Common myeloid progenitor, CD34-positive (primary cell): Measurements from ENCODE around the gene TMBIM4.

Source experiments
- CTCF ChIA-PET: fragments of 350-600 bp; sonication (Branson Sonifier 250); formaldehyde crosslinking; loops from one replicate; lab custom pipeline; 2021; ENCODE audit warnings: antibody characterized with exemption; lab: Charles Lee
- POLR2A ChIA-PET: fragments of 350-600 bp; sonication (Branson Sonifier 250); formaldehyde crosslinking; loops from one replicate; lab custom pipeline; 2021; ENCODE audit warnings: antibody characterized with exemption; lab: Charles Lee
- DNase-seq, 3 donors: peaks; one replicate each; pipeline versions ENCODE4 v3.0.0 to v3.0.0-alpha.2; 2013
- H3K27ac ChIP-seq, 2 experiments: 1 replicate in 1 of 2; 2 replicates in 1 of 2; pipeline ENCODE4 v1.7.0; 2013; ENCODE audit warnings: inconsistent platforms in 2 of 2, low read length in 2 of 2, mild to moderate bottlenecking in 2 of 2, low read depth in 1 of 2, moderate library complexity in 1 of 2; ENCODE audit not compliant: severe bottlenecking in 2 of 2, insufficient read depth in 1 of 2, poor library complexity in 1 of 2
- H3K27me3 ChIP-seq, 5 experiments: replicated peaks in 2 of 5; 1 replicate in 3 of 5; 2 replicates in 2 of 5; pipeline versions ENCODE4 v1.6.1 to v1.7.0; 2013; ENCODE audit warnings: low read length in 4 of 5, mild to moderate bottlenecking in 2 of 5, moderate library complexity in 2 of 5, inconsistent platforms in 1 of 5; ENCODE audit not compliant: insufficient read depth in 5 of 5, control insufficient read depth in 4 of 5
- H3K36me3 ChIP-seq, 4 experiments: 1 replicate in 2 of 4; 2 replicates in 2 of 4; pipeline versions ENCODE4 v1.6.1 to v1.7.0; 2013; ENCODE audit warnings: low read length in 3 of 4, control low read depth in 1 of 4, mild to moderate bottlenecking in 1 of 4; ENCODE audit not compliant: control insufficient read depth in 4 of 4, insufficient read depth in 4 of 4
- H3K4me1 ChIP-seq, 4 experiments: 1 replicate in 3 of 4; 2 replicates in 1 of 4; pipeline versions ENCODE4 v1.6.1 to v1.7.1; 2013; ENCODE audit warnings: low read length in 3 of 4, mild to moderate bottlenecking in 3 of 4, control low read depth in 1 of 4, inconsistent platforms in 1 of 4, moderate library complexity in 1 of 4; ENCODE audit not compliant: control insufficient read depth in 4 of 4, insufficient read depth in 4 of 4; ENCODE audit errors: control extremely low read depth in 1 of 4
- H3K4me3 ChIP-seq, 7 experiments: 1 replicate in 4 of 7; 2 replicates in 3 of 7; pipeline versions ENCODE4 v1.5.1 to v1.7.0; 2013; ENCODE audit warnings: mild to moderate bottlenecking in 7 of 7, low read length in 6 of 7, moderate library complexity in 6 of 7, inconsistent platforms in 2 of 7, low read depth in 2 of 7, control low read depth in 1 of 7; ENCODE audit not compliant: insufficient read depth in 4 of 7, control insufficient read depth in 1 of 7; ENCODE audit errors: extremely low read depth in 1 of 7
- H3K9me3 ChIP-seq, 5 experiments: 1 replicate in 4 of 5; 2 replicates in 1 of 5; pipeline versions ENCODE4 v1.6.1 to v1.7.1; 2013; ENCODE audit warnings: low read length in 4 of 5, mild to moderate bottlenecking in 2 of 5, inconsistent platforms in 1 of 5, low read depth in 1 of 5, moderate library complexity in 1 of 5; ENCODE audit not compliant: control insufficient read depth in 4 of 5, insufficient read depth in 2 of 5; ENCODE audit errors: control extremely low read depth in 1 of 5
- WGBS: methylation state at CpG from one replicate; pipeline ENCODE4 v1.1.5; 2013; ENCODE audit not compliant: insufficient coverage; 5-methylcytosine and 5-hydroxymethylcytosine counted together

Gene TMBIM4

DNA sequence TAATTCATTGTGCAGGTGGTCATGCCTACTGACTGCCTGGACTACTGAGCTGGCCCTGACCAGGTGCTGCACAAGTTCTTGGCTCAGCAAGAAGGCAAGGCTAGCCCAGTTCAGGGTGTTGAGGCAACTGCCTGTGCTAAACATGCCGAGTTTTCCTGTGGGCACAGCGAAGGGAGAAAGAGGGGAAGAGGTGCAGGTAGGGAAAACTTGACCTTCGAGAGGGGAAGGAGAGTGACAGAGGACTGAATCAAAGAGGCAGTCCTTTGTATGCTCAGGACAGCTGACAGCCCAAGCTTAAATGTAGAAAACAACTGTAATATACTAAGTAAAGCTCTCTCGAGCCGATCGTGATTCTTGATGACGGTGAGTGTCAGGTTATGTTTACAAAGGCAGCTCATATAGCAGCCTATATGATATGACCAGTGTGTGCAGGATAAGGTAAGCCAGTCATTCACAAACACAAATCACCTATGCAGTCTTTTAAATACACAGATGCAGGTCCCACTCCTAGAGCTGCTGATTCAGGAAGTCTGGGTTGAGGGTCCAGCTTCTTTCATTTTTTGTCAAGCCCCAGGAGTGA, 21.8 kb upstream of the TMBIM4 start:
- WGBS, result 13% methylated on average over 3 of the region's 7 CpGs

DNA sequence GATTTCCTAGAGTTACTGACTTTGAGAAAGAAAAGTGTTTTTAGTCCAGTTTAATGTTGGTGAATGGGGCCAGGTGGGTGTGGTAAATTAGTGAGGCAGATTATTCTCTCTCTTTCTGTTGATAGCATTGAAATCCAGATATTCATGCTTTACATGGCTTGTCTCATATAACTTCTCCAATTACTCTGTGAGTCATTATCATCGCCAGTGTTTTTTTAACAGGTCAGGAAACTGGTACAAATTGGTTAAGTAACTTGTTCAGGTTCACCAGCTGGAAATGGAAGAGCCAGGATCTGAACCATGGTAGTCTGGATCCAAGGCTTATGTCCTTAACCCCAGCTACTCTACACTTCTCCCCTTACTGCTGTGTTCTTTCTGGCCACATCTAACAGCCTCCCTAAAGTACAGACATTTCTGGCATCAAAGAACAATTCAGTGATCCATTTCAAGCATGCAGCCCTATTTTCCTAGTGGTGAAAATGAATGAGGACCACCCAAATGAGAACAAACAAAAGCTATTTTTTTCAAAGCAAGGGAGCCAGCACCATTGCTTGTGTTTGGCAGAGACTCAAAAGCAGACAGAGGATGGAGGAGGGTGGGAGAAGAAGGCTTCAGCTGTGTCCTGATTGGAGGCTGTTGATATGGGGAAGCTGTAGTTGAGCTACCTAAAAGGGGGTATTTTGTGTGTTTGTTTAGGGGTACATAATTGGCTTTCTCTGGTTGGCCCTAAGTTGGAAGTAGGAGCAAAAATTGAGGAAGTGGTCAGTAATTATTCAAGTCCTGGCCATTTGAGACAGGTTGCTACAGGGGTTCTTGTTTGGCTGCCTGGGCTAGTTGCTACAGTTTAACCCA, 20.9 kb upstream of the TMBIM4 start:
- ChIA-PET CTCF (interaction anchor here (1.0 to 2.9 kb wide), 10 partner anchors 8 to 45 kb away, joined by 3 to 15 read pairs (median 6); partner anchors contain the start of gene TMBIM4), POLR2A (interaction anchor here (1.2 to 1.5 kb wide), 2 partner anchors 13 to 21 kb away, joined by 3 to 13 read pairs; partner anchors contain the start of gene TMBIM4)
- no CpG with 5 or more reads among the region's 1 CpG for WGBS
- H3K9me3 ChIP-seq, result no peaks in the 10 kb centered on the region
- peak overlapping the region; percentile 62 to 84 for H3K27ac ChIP-seq
- peak overlapping the region in 6 of 7 experiments; percentile 64 to 94 (median 76) for H3K4me3 ChIP-seq
- H3K4me1 ChIP-seq, result peaks cover 23 to 52% (median 35%) of the 10 kb centered on the region in 4 experiments
- peaks cover 8 to 12% (median 10%) of the 10 kb centered on the region in 4 experiments for H3K36me3 ChIP-seq
- peak; percentile 57 to 86 (median 78) for DNase-seq
- H3K27me3 ChIP-seq, result no peaks in the 10 kb centered on the region

More for the DNA sequence above, 21.8 kb upstream of the TMBIM4 start:
- ChIA-PET CTCF (interaction anchor here (0.6 to 2.9 kb wide), 10 partner anchors 8 to 46 kb away, joined by 3 to 15 read pairs (median 6); partner anchors contain the start of gene TMBIM4), POLR2A (interaction anchor here (1.5 kb wide), 1 partner anchor 22 kb away, joined by 13 read pairs; the partner anchor contains the start of gene TMBIM4)
- no peak for DNase-seq
- Histone ChIP-seq H3K27ac (no peak overlapping the region), H3K4me3 (peak overlapping the region in 6 of 7 experiments; percentile 5 to 87 (median 74)), H3K9me3 (no peaks in the 10 kb centered on the region), H3K4me1 (peaks cover 23 to 52% (median 35%) of the 10 kb centered on the region in 4 experiments), H3K36me3 (peaks cover 8 to 12% (median 10%) of the 10 kb centered on the region in 4 experiments), H3K27me3 (no peaks in the 10 kb centered on the region)

DNA sequence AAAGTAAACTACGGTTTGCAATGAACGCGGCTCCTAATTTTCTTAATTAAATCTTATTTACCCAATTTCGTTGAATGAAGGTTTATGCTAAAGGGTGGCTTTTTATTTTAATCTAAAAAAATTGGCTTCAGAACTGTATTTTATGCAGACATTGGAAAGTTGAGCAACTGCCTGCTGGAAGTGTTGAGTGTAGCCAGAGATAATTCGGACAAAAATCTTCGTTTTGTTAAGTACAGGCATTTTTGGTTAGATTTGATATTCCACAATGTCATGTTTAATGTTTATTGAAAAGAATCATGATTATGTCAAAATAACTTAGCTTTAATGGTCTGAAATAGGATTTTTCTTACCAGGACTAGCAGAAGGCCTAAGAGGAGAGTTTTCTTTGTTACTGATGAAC, 20.1 kb upstream of the TMBIM4 start:
- no peaks in the 10 kb centered on the region for H3K9me3 ChIP-seq
- POLR2A ChIA-PET, result no interaction called here
- H3K4me3 ChIP-seq, result peak overlapping the region in 6 of 7 experiments; percentile 64 to 94 (median 76)
- DNase-seq, result no peak
- CTCF ChIA-PET, result no interaction called here
- WGBS, result 8% methylated on average over 2 of the region's 6 CpGs
- H3K27ac ChIP-seq, result peak overlapping the region; percentile 62 to 84
- no peaks in the 10 kb centered on the region for H3K27me3 ChIP-seq
- H3K4me1 ChIP-seq, result peaks cover 23 to 49% (median 35%) of the 10 kb centered on the region in 4 experiments
- peaks cover 3 to 9% (median 5%) of the 10 kb centered on the region in 4 experiments for H3K36me3 ChIP-seq

DNA sequence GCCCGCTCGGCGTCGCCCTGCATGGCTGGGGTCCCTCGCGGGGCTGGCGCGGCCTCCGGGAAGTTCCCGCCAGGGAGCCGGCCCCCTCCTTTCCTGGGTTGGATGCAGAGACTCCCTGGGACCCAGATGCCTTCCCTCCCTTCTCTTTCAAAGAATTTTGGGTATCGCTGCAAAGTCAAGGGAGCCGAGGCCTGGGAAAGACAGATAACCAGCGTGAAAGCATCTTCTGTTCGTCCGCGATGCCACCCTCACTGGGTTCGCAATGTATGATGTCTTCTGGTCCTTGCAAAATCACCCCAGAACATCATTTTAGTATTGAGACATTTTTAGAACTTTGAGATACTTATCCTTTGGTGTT, 19.7 kb upstream of the TMBIM4 start:
- ChIA-PET CTCF (interaction anchor here (1.4 to 4.3 kb wide), 2 partner anchors 20 to 46 kb away, joined by 5 to 18 read pairs; partner anchors contain the start of gene TMBIM4), POLR2A (interaction anchor here (3.6 kb wide), 1 partner anchor 20 kb away, joined by 20 read pairs; the partner anchor contains the start of gene TMBIM4)
- 0% methylated on average over 13 of the region's 18 CpGs for WGBS
- peak overlapping the region; percentile 47 to 94 (median 75) for H3K4me3 ChIP-seq
- no peaks in the 10 kb centered on the region for H3K9me3 ChIP-seq
- H3K36me3 ChIP-seq, result peaks cover 0 to 9% (median 3%) of the 10 kb centered on the region in 4 experiments
- H3K4me1 ChIP-seq, result peaks cover 23 to 46% (median 35%) of the 10 kb centered on the region in 4 experiments
- DNase-seq, result peak in 2 of 3 donors; percentile 36 to 52
- H3K27me3 ChIP-seq, result no peaks in the 10 kb centered on the region
- peak overlapping the region; percentile 71 to 84 for H3K27ac ChIP-seq

DNA sequence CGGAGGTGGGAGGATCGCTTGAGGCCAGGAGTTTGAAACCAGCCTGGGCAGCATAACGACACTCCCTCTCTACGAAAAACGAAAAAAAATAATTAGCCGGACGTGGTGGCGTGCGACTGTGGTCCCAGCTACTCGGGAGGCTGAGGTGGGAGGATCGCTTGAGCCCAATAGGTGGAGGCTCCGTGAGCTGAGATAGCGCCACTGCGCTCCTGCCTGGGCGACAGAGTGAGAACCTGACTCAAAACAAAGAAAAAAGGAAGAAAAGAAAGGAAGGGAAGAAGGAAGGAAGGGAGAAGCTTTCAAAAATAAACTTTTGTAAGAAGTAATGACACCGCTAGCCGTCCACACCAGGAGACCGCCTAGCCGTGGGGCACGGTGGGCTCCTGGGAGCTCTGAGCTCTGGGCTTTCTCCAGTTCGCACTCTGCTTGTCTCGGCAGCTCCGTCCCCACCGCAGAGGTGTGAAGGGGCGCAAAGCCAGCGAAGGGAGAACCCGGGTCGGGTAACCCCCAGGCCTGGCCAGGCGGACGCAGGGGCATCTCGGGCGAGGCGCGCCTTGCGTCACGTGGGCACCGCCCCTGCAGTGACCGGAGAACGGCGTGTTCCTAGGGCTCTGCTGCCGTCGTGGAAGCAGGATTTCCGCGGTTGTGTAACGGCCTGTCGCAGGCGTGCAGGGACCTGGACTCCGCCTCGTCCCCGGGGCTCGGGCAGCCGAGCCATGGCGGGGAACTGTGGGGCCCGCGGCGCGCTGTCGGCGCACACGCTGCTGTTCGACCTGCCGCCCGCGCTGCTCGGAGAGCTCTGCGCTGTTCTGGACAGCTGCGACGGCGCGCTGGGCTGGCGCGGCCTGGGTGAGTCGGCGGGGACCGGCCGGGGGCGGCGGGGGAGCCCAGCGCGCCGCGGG, 19.0 kb upstream of the TMBIM4 start, which contains the start of gene IRAK3:
Gene IRAK3, plus strand, starts transcription at position 631 of the 902 bp plus-strand sequence. Its CDS starts 86 bp downstream, at position 717.
- peak within 1 kb of the TSS; percentile 47 to 94 (median 75) for H3K4me3 ChIP-seq
- H3K27me3 ChIP-seq, result no peaks in the 10 kb centered on the region
- peak; percentile 72 to 92 (median 87) for DNase-seq
- 15% methylated on average over 80 of the region's 82 CpGs for WGBS
- no peaks in the 10 kb centered on the region for H3K9me3 ChIP-seq
- ChIA-PET POLR2A (interaction anchor here (3.6 kb wide), 1 partner anchor 19 kb away, joined by 20 read pairs; the partner anchor contains the start of gene TMBIM4), CTCF (interaction anchor here (1.4 to 4.3 kb wide), 2 partner anchors 19 to 47 kb away, joined by 5 to 18 read pairs; partner anchors contain the start of gene TMBIM4)
- H3K4me1 ChIP-seq, result peaks cover 23 to 42% (median 33%) of the 10 kb centered on the region in 4 experiments
- peaks cover 0 to 3% (median 0%) of the 10 kb centered on the region in 4 experiments for H3K36me3 ChIP-seq
- peak within 1 kb of the TSS; percentile 71 to 84 for H3K27ac ChIP-seq

DNA sequence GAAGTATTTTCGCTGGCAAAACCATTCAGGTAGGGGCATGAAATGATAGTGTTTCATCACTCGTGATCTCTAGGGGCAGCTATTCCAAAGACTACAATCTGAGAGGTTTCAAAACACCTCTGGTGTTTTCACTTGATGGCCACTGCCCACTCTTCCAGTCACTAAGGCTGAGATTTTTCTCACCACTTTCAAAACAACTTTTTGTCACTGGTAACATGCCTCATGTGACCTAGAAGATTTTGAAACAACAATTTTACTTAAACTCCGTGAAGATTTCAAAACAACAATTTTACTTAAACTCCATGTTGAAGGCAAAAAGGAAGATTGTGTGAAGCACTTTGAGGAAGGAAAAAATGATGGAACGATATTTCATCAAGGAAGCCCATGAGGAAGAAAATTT, 18.0 kb upstream of the TMBIM4 start:
- no peaks in the 10 kb centered on the region for H3K9me3 ChIP-seq
- no peak overlapping the region for H3K4me3 ChIP-seq
- peaks cover 17 to 38% (median 28%) of the 10 kb centered on the region in 4 experiments for H3K4me1 ChIP-seq
- no peak overlapping the region for H3K27ac ChIP-seq
- H3K27me3 ChIP-seq, result no peaks in the 10 kb centered on the region
- 94% methylated on average over 2 of the region's 4 CpGs for WGBS
- no peak for DNase-seq
- ChIA-PET POLR2A (interaction anchor here (3.6 kb wide), 1 partner anchor 18 kb away, joined by 20 read pairs; the partner anchor contains the start of gene TMBIM4), CTCF (interaction anchor here (2.7 to 4.3 kb wide), 2 partner anchors 15 to 18 kb away, joined by 6 to 18 read pairs; partner anchors contain the start of gene TMBIM4)
- H3K36me3 ChIP-seq, result no peaks in the 10 kb centered on the region
